K562 (cell line): ENCODE results near the gene IFT122. TPM values are rescaled to one million over a fixed set of nuclear protein-coding genes. Genes with fewer than 3 reads are reported as not detected.
A peak's percentile ranks its signal among the peaks of the same experiment; 100 is the strongest.

Source experiments
- BCL6 ChIP-seq: fragments of 250-450 bp; sonication (Bioruptor Pico); IDR thresholded peaks from 2 replicates; pipeline ENCODE4 v1.4.0; 2020
- BDP1 ChIP-seq: IDR thresholded peaks from 3 replicates; pipeline ENCODE4 v1.6.1; 2011; ENCODE audit not compliant: insufficient read length, insufficient read depth
- C11orf30 ChIP-seq: fragments of 450-650 bp; IDR thresholded peaks from 2 replicates; pipeline ENCODE4 v1.6.1; 2016; ENCODE audit warnings: low read depth, mild to moderate bottlenecking
- FOXA3 ChIP-seq, 2 experiments: fragments of 450-650 bp in 1 of 2; sonication (generic) in 1 of 2; formaldehyde crosslinking; IDR thresholded peaks in 1 of 2; conservative IDR thresholded peaks in 1 of 2; 2 replicates each; pipeline versions ENCODE4 v1.4.0 to v1.8.0; 2020 to 2022; ENCODE audit warnings: mild to moderate bottlenecking in 2 of 2, missing genetic modification reagents in 1 of 2
- MYNN ChIP-seq, 2 experiments: sonication (generic); formaldehyde crosslinking in 1 of 2; IDR thresholded peaks; 2 replicates each; pipeline versions ENCODE4 v1.5.0 to v1.6.1; 2016 to 2020; ENCODE audit warnings: antibody characterized with exemption in 1 of 2, missing genetic modification reagents in 1 of 2
- NCOA4 ChIP-seq: fragments of 450-650 bp; IDR thresholded peaks from 2 replicates; pipeline ENCODE4 v1.6.1; 2018; ENCODE audit warnings: mild to moderate bottlenecking; ENCODE audit not compliant: partially characterized antibody
- NKRF ChIP-seq: fragments of 450-650 bp; IDR thresholded peaks from 2 replicates; pipeline ENCODE4 v1.6.1; 2016; ENCODE audit warnings: borderline replicate concordance
- PKNOX1 ChIP-seq: fragments of 450-650 bp; IDR thresholded peaks from 2 replicates; pipeline ENCODE4 v1.6.1; 2016
- POLR2B ChIP-seq: fragments of 450-650 bp; IDR thresholded peaks from 2 replicates; pipeline ENCODE4 v1.6.1; 2018; ENCODE audit warnings: low read depth; ENCODE audit not compliant: partially characterized antibody
- SFPQ ChIP-seq: fragments of 200-400 bp; formaldehyde crosslinking; IDR thresholded peaks from 2 replicates; pipeline ENCODE4 v1.6.1; 2017; ENCODE audit warnings: mild to moderate bottlenecking, low read depth, low read length, moderate library complexity
- SMARCC2 ChIP-seq: fragments of 450-650 bp; IDR thresholded peaks from 2 replicates; pipeline ENCODE4 v1.6.1; 2017; ENCODE audit warnings: antibody characterized with exemption, moderate library complexity, mild to moderate bottlenecking, low read depth
- SPI1 ChIP-seq: IDR thresholded peaks from 2 replicates; pipeline ENCODE4 v1.6.1; 2011; ENCODE audit warnings: low read depth, low read length, control low read depth, borderline replicate concordance
- TRIM28 ChIP-seq: fragments of 450-650 bp; IDR thresholded peaks from 2 replicates; pipeline ENCODE4 v1.6.1; 2017
- ZC3H8 ChIP-seq: fragments of 450-650 bp; IDR thresholded peaks from 2 replicates; pipeline ENCODE4 v1.6.1; 2017
- ZFPM2 ChIP-seq: fragments of 250-450 bp; sonication (Bioruptor Pico); IDR thresholded peaks from 2 replicates; pipeline ENCODE4 v1.5.1; 2022; ENCODE audit warnings: mild to moderate bottlenecking
- ZNF134 ChIP-seq: fragments of 250-450 bp; sonication (Bioruptor Pico); conservative IDR thresholded peaks from 2 replicates; pipeline ENCODE4 v1.4.0; 2020
- ZNF174 ChIP-seq: fragments of 250-450 bp; sonication (Bioruptor Pico); IDR thresholded peaks from 2 replicates; pipeline ENCODE4 v1.4.0; 2020; ENCODE audit warnings: mild to moderate bottlenecking
- ZNF212 ChIP-seq: fragments of 450-650 bp; formaldehyde crosslinking; IDR thresholded peaks from 2 replicates; pipeline ENCODE4 v1.4.0; 2020; ENCODE audit warnings: mild to moderate bottlenecking
- ZNF280A ChIP-seq: fragments of 450-650 bp; IDR thresholded peaks from 2 replicates; pipeline ENCODE4 v1.6.1; 2018; ENCODE audit warnings: mild to moderate bottlenecking, low read depth; ENCODE audit not compliant: partially characterized antibody
- ZNF41 ChIP-seq: fragments of 250-450 bp; sonication (Bioruptor Pico); conservative IDR thresholded peaks from 2 replicates; pipeline ENCODE4 v1.4.0; 2020; ENCODE audit warnings: mild to moderate bottlenecking
- polyA plus RNA-seq, 8 experiments: library from polyadenylated mRNA; depleted of rRNA in 4 of 8; stranded (reverse) in 5 of 8; unstranded in 3 of 8; fragments of >200 nt; fragmentation: Nextera tagmentation in 2 of 8; fragmentation: Illumina TruSeq in 1 of 8; extraction: Ambion mirVana in 2 of 8; extraction: Trizol in 1 of 8; gene quantifications; 2 replicates each; pipeline versions ENCODE4 v1.2.1 to v1.2.3, GENCODE V29; 2011 to 2014; ENCODE audit warnings: inconsistent platforms in 1 of 8, missing spikeins in 1 of 8
- total RNA-seq, 7 experiments: library from RNA; depleted of rRNA in 6 of 7; stranded (reverse); fragments of >200 nt in 6 of 7; fragmentation: Illumina TruSeq in 2 of 7; extraction: Trizol in 2 of 7; gene quantifications; 2 replicates each; pipeline versions ENCODE4 v1.2.1 to v1.2.3, GENCODE V29; 2011 to 2021; ENCODE audit warnings: low replicate concordance in 1 of 7
- TF ChIP-seq, protein P1 (sequence below): sonication (generic); formaldehyde crosslinking; IDR thresholded peaks from 2 replicates; pipeline ENCODE4 v1.4.0; 2020; ENCODE audit warnings: mild to moderate bottlenecking, missing genetic modification reagents

Gene IFT122
- total and polyA plus RNA-seq, 9 of the 15 experiments (the other 6 are each of a cell fraction or from before 2014, with no cell fraction given), result 2.4 to 11.5 (median 7.7) TPM

- TF ChIP-seq ZNF212 (CRISPR knock-in tag) (no peak), NKRF (peak; percentile 87), SPI1 (no peak), MYNN (IDR thresholded peaks at IDR 0.05) (peak; percentile 31; the same call in 1 of the 2 replicates), MYNN (CRISPR knock-in tag; IDR thresholded peaks at IDR 0.05) (no peak), TRIM28 (no peak), POLR2B (peak; percentile 43), C11orf30 (no peak), ZNF174 (CRISPR knock-in tag) (no peak), SFPQ (no peak), ZC3H8 (no peak), SMARCC2 (no peak), BDP1 (no peak), ZFPM2 (no peak), NCOA4 (no peak), ZNF280A (no peak), FOXA3 (CRISPR knock-in tag; conservative IDR thresholded peaks at IDR 0.05 in 1 of 2, IDR thresholded peaks at IDR 0.05 in 1 of 2) (no peak), ZNF134 (no peak), ZNF41 (CRISPR knock-in tag) (no peak), BCL6 (no peak), PKNOX1 (no peak)
- TF ChIP-seq, protein P1, sequence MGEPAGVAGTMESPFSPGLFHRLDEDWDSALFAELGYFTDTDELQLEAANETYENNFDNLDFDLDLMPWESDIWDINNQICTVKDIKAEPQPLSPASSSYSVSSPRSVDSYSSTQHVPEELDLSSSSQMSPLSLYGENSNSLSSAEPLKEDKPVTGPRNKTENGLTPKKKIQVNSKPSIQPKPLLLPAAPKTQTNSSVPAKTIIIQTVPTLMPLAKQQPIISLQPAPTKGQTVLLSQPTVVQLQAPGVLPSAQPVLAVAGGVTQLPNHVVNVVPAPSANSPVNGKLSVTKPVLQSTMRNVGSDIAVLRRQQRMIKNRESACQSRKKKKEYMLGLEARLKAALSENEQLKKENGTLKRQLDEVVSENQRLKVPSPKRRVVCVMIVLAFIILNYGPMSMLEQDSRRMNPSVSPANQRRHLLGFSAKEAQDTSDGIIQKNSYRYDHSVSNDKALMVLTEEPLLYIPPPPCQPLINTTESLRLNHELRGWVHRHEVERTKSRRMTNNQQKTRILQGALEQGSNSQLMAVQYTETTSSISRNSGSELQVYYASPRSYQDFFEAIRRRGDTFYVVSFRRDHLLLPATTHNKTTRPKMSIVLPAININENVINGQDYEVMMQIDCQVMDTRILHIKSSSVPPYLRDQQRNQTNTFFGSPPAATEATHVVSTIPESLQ (CRISPR knock-in tag), result no peak
These were observed 11.5 kb upstream of the IFT122 start, which contains the start of gene EFCAB12 (continued) for GRCh38 chr3:129428376-129429079.
